ENCODE data around the gene PDGFRB.

GRCh38 chr5:150186137-150186536, 30.5 kb upstream of the PDGFRB start:
- TF ChIP-seq CTCF (conservative IDR thresholded peaks at IDR 0.05; ENCODE audit: low read length), result no peak
- TF ChIP-seq EZH2phosphoT487 (IDR thresholded peaks at IDR 0.05; ENCODE audit: borderline replicate concordance, low read depth, low read length), result no peak
